Mesothelial cell of epicardium (in vitro differentiated cells): ENCODE measurements around the gene HSPA4. TPM values are rescaled to one million over a fixed set of nuclear protein-coding genes. Genes with fewer than 3 reads are reported as not detected.

Source experiments
- DNase-seq, 2 experiments: peaks; one replicate each; pipeline ENCODE4 v3.0.0; 2021; ENCODE audit warnings: low spot score in 2 of 2; ENCODE audit not compliant: unreplicated experiment in 2 of 2
- H3K27ac Mint-ChIP-seq: 2 replicates; pipeline ENCODE4 v1.8.0; 2021; ENCODE audit warnings: mixed read lengths
- H3K27me3 Mint-ChIP-seq: 2 replicates; pipeline ENCODE4 v1.8.0; 2021; ENCODE audit warnings: low read depth, mixed read lengths
- H3K36me3 Mint-ChIP-seq: 2 replicates; pipeline ENCODE4 v1.8.0; 2021; ENCODE audit warnings: mixed read lengths
- H3K4me1 Mint-ChIP-seq: 2 replicates; pipeline ENCODE4 v1.8.0; 2021; ENCODE audit warnings: mixed read lengths
- H3K4me3 Mint-ChIP-seq: 2 replicates; pipeline ENCODE4 v1.8.0; 2021; ENCODE audit warnings: mild to moderate bottlenecking, moderate library complexity, mixed read lengths
- H3K9me3 Mint-ChIP-seq: 2 replicates; pipeline ENCODE4 v1.8.0; 2021; ENCODE audit warnings: mixed read lengths
- CTCF ChIP-seq: fragments of 200-600 bp; sonication (generic); IDR thresholded peaks from one replicate; pipeline ENCODE4 v1.5.0; 2021; ENCODE audit warnings: antibody characterized with exemption; ENCODE audit not compliant: unreplicated experiment
- total RNA-seq: library from RNA; stranded (reverse); gene quantifications from 3 replicates; pipeline ENCODE4 v1.2.1, GENCODE V29; 2021

Gene HSPA4
- total RNA-seq, 1 donor from 2014 or later, result 111 TPM

- peaks cover 10% of the 10 kb centered on the region for H3K4me1 Mint-ChIP-seq
- peaks cover 12% of the 10 kb centered on the region for H3K27me3 Mint-ChIP-seq
- no peaks in the 10 kb centered on the region for H3K36me3 Mint-ChIP-seq
- no peak overlapping the region for H3K4me3 Mint-ChIP-seq
- no peaks in the 10 kb centered on the region for H3K9me3 Mint-ChIP-seq
- no peak overlapping the region for H3K27ac Mint-ChIP-seq
- no peak for TF ChIP-seq CTCF
- no peak for DNase-seq
These were observed 71.5 kb downstream of the HSPA4 start for GRCh38 chr5:133123297-133123696.

GRCh38 chr5:133124891-133125290, 73.1 kb downstream of the HSPA4 start:
- TF ChIP-seq CTCF, result no peak
- H3K9me3 Mint-ChIP-seq, result no peaks in the 10 kb centered on the region
- no peak overlapping the region for H3K27ac Mint-ChIP-seq
- H3K27me3 Mint-ChIP-seq, result peaks cover 17% of the 10 kb centered on the region
- peak in 1 of 2 experiments; percentile 22 for DNase-seq
- H3K36me3 Mint-ChIP-seq, result no peaks in the 10 kb centered on the region
- no peak overlapping the region for H3K4me3 Mint-ChIP-seq
- H3K4me1 Mint-ChIP-seq, result peaks cover 10% of the 10 kb centered on the region

- Mint-ChIP-seq H3K27ac (no peak overlapping the region), H3K36me3 (no peaks in the 10 kb centered on the region), H3K9me3 (no peaks in the 10 kb centered on the region), H3K27me3 (peaks cover 20% of the 10 kb centered on the region), H3K4me1 (peaks cover 4% of the 10 kb centered on the region), H3K4me3 (no peak overlapping the region)
- DNase-seq, result no peak
- TF ChIP-seq CTCF, result no peak
These were observed 76.3 kb downstream of the HSPA4 start for GRCh38 chr5:133128066-133128465.

- no peaks in the 10 kb centered on the region for H3K36me3 Mint-ChIP-seq
- H3K4me1 Mint-ChIP-seq, result no peaks in the 10 kb centered on the region
- H3K27me3 Mint-ChIP-seq, result peaks cover 20% of the 10 kb centered on the region
- no peaks in the 10 kb centered on the region for H3K9me3 Mint-ChIP-seq
- DNase-seq, result peak in 1 of 2 experiments; percentile 16
- TF ChIP-seq CTCF, result no peak
- H3K27ac Mint-ChIP-seq, result no peak overlapping the region
- no peak overlapping the region for H3K4me3 Mint-ChIP-seq
These were observed 77.5 kb downstream of the HSPA4 start for GRCh38 chr5:133129289-133129688.

- no peaks in the 10 kb centered on the region for H3K4me1 Mint-ChIP-seq
- no peaks in the 10 kb centered on the region for H3K36me3 Mint-ChIP-seq
- DNase-seq, result no peak
- H3K27me3 Mint-ChIP-seq, result peaks cover 22% of the 10 kb centered on the region
- TF ChIP-seq CTCF, result no peak
- H3K27ac Mint-ChIP-seq, result no peak overlapping the region
- no peak overlapping the region for H3K4me3 Mint-ChIP-seq
- H3K9me3 Mint-ChIP-seq, result no peaks in the 10 kb centered on the region
These were observed 78.1 kb downstream of the HSPA4 start for GRCh38 chr5:133129950-133130349.
